Measurements from ENCODE around the gene BCL11A.

The BCL11A gene

GRCh38 chr2:60453872-60454271, 99.6 kb downstream of the BCL11A start:
- DNase-seq: no peak

- no peak for DNase-seq
Measured at GRCh38 chr2:60453301-60453700, 100.2 kb downstream of the BCL11A start.

GRCh38 chr2:60450488-60450887, 103.0 kb downstream of the BCL11A start:
- DNase-seq: no peak

GRCh38 chr2:60447943-60448342, 105.5 kb downstream of the BCL11A start:
- DNase-seq: no peak

GRCh38 chr2:60446413-60447267, 106.8 kb downstream of the BCL11A start:
- no peak for DNase-seq

- no peak for DNase-seq
Measured at GRCh38 chr2:60445684-60446179, 107.7 kb downstream of the BCL11A start.

- DNase-seq: no peak
Measured at GRCh38 chr2:60442608-60443007, 110.8 kb downstream of the BCL11A start.

GRCh38 chr2:60441800-60442199, 111.7 kb downstream of the BCL11A start:
- DNase-seq: no peak

- no peak for DNase-seq
Measured at GRCh38 chr2:60440767-60441163, 112.7 kb downstream of the BCL11A start.

- DNase-seq: no peak
Measured at GRCh38 chr2:60440079-60440766, 113.2 kb downstream of the BCL11A start.

- DNase-seq: no peak
Measured at GRCh38 chr2:60439219-60439974, 114.1 kb downstream of the BCL11A start.

- no peak for DNase-seq
Measured at GRCh38 chr2:60438653-60439052, 114.8 kb downstream of the BCL11A start.

- no peak for DNase-seq
Measured at GRCh38 chr2:60438131-60438530, 115.3 kb downstream of the BCL11A start.

- no peak for DNase-seq
Measured at GRCh38 chr2:60437080-60437696, 116.3 kb downstream of the BCL11A start.

GRCh38 chr2:60433018-60433596, 120.3 kb downstream of the BCL11A start:
- no peak for DNase-seq

GRCh38 chr2:60432035-60432601, 121.3 kb downstream of the BCL11A start:
- DNase-seq: no peak

GRCh38 chr2:60429681-60430080, 123.8 kb downstream of the BCL11A start:
- no peak for DNase-seq

- no peak for DNase-seq
Measured at GRCh38 chr2:60426880-60427279, 126.6 kb downstream of the BCL11A start.

- DNase-seq: no peak
Measured at GRCh38 chr2:60426341-60426740, 127.1 kb downstream of the BCL11A start.

- no peak for DNase-seq
Measured at GRCh38 chr2:60424233-60424632, 129.2 kb downstream of the BCL11A start.

- no peak for DNase-seq
Measured at GRCh38 chr2:60423505-60423904, 129.9 kb downstream of the BCL11A start.

GRCh38 chr2:60422826-60423483, 130.5 kb downstream of the BCL11A start:
- DNase-seq: no peak
